ENCODE data around the gene JAM2. TPM values are rescaled to one million over a fixed set of nuclear protein-coding genes. Genes with fewer than 3 reads are reported as not detected.

The JAM2 gene
- total RNA-seq, 1 experiment from 2014 or later, result 2.6 TPM

DNA sequence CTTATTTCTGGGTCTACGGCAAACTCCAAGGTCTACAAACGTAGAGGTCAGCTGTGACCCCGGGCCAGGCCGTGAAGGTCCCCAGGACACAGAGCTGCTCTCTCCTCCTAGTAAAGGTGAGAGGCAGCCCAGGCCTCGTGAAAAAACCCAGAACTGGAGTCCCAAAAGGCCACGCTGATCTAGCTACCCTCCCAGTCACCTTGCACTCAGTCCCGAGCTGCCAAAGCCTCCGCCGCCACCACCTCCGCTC is 95.5 kb downstream of the JAM2 start:
- Histone ChIP-seq H3K4me2 (ENCODE audit: insufficient read depth, insufficient read length, low read length) (peak overlapping the region; percentile 38), H4K91ac (ENCODE audit: insufficient read length, low read depth, low read length) (no peak overlapping the region), H3K9me3 (ENCODE audit: control insufficient read depth, low read depth, low read length) (no peaks in the 10 kb centered on the region), H2BK12ac (ENCODE audit: insufficient read length, low read depth, low read length) (no peak overlapping the region), H3K4ac (ENCODE audit: low read depth, low read length) (no peak overlapping the region), H3K18ac (ENCODE audit: insufficient read length, low read depth, low read length) (no peak overlapping the region), H3K79me2 (ENCODE audit: insufficient read depth, low read length) (peaks cover 27% of the 10 kb centered on the region; the same call in 1 of the 2 replicates), H4K5ac (ENCODE audit: insufficient read length, low read depth, low read length) (no peak overlapping the region), H2BK120ac (ENCODE audit: low read depth, low read length, poor library complexity, severe bottlenecking) (no peak overlapping the region), H3K23ac (ENCODE audit: insufficient read length, low read depth, low read length) (no peak overlapping the region), H2BK20ac (ENCODE audit: low read depth, low read length, poor library complexity, severe bottlenecking) (no peak overlapping the region), H2AK5ac (ENCODE audit: insufficient read length, low read length) (no peak overlapping the region), H3K56ac (ENCODE audit: insufficient read length, low read depth, low read length) (no peak overlapping the region), H4K8ac (replicated peaks; ENCODE audit: insufficient read length, low read depth, low read length) (no peak overlapping the region), H3K4me1 (ENCODE audit: insufficient read depth, low read length) (no peaks in the 10 kb centered on the region), H2AFZ (ENCODE audit: low read length) (no peak overlapping the region), H3K14ac (ENCODE audit: insufficient read depth, low read length) (no peak overlapping the region), H3T11ph (ENCODE audit: low read length) (no peak overlapping the region), H3K23me2 (ENCODE audit: insufficient read length, low read depth, low read length, poor library complexity, severe bottlenecking) (peaks cover 11% of the 10 kb centered on the region), H3K9ac (ENCODE audit: extremely low read depth, insufficient read length, low read length) (peak overlapping the region; percentile 83), H4K20me1 (ENCODE audit: control insufficient read depth, insufficient read depth, insufficient read length) (no peaks in the 10 kb centered on the region), H3K79me1 (ENCODE audit: insufficient read depth, low read depth, low read length, poor library complexity, severe bottlenecking) (peaks cover 6% of the 10 kb centered on the region), H3K27me3 (ENCODE audit: insufficient read depth, low read length) (no peaks in the 10 kb centered on the region), H2BK5ac (ENCODE audit: insufficient read length, low read length) (no peak overlapping the region), H3K27ac (ENCODE audit: insufficient read length, low read depth, low read length) (no peak overlapping the region), H2BK15ac (ENCODE audit: low read depth, low read length) (no peak overlapping the region)
- Mint-ChIP-seq H3K27ac (peak overlapping the region; percentile 100), H3K4me3 (peak overlapping the region; percentile 100), H3K4me1 (peaks cover 23 to 27% of the 10 kb centered on the region in 2 experiments), H3K9me3 (peaks cover 2 to 5% of the 10 kb centered on the region in 2 experiments; a peak in 3 of 5 replicates), H3K27me3 (ENCODE audit: low read depth) (no peaks in the 10 kb centered on the region), H3K36me3 (ENCODE audit: insufficient read depth in 1 of 3, low read depth in 3 of 3) (peaks cover 2 to 9% (median 6%) of the 10 kb centered on the region in 3 experiments; a peak in 6 of 7 replicates)
- DNase-seq, result no peak
- TF ChIP-seq, protein P1, sequence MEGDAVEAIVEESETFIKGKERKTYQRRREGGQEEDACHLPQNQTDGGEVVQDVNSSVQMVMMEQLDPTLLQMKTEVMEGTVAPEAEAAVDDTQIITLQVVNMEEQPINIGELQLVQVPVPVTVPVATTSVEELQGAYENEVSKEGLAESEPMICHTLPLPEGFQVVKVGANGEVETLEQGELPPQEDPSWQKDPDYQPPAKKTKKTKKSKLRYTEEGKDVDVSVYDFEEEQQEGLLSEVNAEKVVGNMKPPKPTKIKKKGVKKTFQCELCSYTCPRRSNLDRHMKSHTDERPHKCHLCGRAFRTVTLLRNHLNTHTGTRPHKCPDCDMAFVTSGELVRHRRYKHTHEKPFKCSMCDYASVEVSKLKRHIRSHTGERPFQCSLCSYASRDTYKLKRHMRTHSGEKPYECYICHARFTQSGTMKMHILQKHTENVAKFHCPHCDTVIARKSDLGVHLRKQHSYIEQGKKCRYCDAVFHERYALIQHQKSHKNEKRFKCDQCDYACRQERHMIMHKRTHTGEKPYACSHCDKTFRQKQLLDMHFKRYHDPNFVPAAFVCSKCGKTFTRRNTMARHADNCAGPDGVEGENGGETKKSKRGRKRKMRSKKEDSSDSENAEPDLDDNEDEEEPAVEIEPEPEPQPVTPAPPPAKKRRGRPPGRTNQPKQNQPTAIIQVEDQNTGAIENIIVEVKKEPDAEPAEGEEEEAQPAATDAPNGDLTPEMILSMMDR (conservative IDR thresholded peaks at IDR 0.05), result no peak
- WGBS (ENCODE audit: extremely low coverage, insufficient read length, low lambda C conversion rate), result no CpG with 5 or more reads among the region's 10 CpGs
